ENCODE data around the gene MYO5A.

DNA sequence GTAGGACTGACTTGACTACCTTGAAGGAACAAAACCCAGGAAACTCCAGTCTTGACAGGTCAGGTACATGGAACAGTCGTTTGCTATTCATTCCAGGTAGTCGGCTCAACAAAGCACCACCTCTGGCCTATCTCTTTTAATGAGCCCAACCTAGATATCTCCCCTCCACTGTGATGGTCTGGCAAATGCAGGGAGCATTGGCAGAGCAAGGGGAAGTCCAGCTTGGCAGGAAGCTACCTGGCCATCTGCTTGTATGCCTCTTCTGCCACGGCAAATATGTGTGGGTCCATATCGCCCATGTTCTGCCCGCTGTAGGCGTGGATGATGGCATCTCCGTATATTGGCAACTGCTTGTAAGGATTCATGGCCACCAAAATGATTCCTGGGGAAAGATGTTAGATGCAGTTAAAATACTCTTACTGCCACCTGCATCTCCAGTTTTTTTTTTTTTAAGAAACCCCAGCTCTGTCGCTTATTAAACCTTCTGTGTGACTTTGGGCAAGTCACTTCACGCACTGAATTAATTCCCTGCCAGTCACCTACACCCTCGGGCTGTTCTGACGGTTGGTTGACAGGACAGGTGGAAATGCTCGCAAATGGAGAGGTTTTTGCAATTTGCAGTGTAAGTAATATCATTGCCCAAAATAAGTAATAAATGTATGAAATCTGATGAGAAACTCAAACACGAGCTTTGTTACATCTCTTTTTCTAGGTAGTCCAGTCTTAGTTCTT lies 249.9 kb downstream of the MYO5A start:
- TF ChIP-seq, protein P1, sequence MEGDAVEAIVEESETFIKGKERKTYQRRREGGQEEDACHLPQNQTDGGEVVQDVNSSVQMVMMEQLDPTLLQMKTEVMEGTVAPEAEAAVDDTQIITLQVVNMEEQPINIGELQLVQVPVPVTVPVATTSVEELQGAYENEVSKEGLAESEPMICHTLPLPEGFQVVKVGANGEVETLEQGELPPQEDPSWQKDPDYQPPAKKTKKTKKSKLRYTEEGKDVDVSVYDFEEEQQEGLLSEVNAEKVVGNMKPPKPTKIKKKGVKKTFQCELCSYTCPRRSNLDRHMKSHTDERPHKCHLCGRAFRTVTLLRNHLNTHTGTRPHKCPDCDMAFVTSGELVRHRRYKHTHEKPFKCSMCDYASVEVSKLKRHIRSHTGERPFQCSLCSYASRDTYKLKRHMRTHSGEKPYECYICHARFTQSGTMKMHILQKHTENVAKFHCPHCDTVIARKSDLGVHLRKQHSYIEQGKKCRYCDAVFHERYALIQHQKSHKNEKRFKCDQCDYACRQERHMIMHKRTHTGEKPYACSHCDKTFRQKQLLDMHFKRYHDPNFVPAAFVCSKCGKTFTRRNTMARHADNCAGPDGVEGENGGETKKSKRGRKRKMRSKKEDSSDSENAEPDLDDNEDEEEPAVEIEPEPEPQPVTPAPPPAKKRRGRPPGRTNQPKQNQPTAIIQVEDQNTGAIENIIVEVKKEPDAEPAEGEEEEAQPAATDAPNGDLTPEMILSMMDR (IDR thresholded peaks at IDR 0.05 in 4 of 5, conservative IDR thresholded peaks at IDR 0.05 in 1 of 5), result no peak
- TF ChIP-seq POLR2A (IDR thresholded peaks at IDR 0.05), result no peak

All from gastrocnemius medialis (tissue), 4 donors.